ENCODE results near the gene VPS8. TPM values are rescaled to one million over a fixed set of nuclear protein-coding genes. Genes with fewer than 3 reads are reported as not detected.

The VPS8 gene
- total and polyA plus RNA-seq, 2 experiments from 2014 or later, result 41.2 to 47.1 TPM

GRCh38 chr3:184910664-184911063 is 98.7 kb downstream of the VPS8 start:
- H3K4me1 ChIP-seq (ENCODE audit: low read depth), result peaks cover 4% of the 10 kb centered on the region
- no peak overlapping the region for H3K27ac ChIP-seq
- no peaks in the 10 kb centered on the region for H3K27me3 ChIP-seq
- H3K4me3 ChIP-seq, result no peak overlapping the region
- DNase-seq (ENCODE audit: low read depth in 1 of 2, low spot score in 1 of 2), result no peak
- TF ChIP-seq CTCF (IDR thresholded peaks at IDR 0.05; ENCODE audit: low read depth, low read length), result no peak
- H3K9me3 ChIP-seq (ENCODE audit: low read depth), result no peaks in the 10 kb centered on the region
- H3K36me3 ChIP-seq, result peaks cover 1% of the 10 kb centered on the region

GRCh38 chr3:184911570-184911969 is 99.6 kb downstream of the VPS8 start:
- no peak for TF ChIP-seq CTCF (IDR thresholded peaks at IDR 0.05; ENCODE audit: low read depth, low read length)
- peaks cover 7% of the 10 kb centered on the region for H3K36me3 ChIP-seq
- peaks cover 4% of the 10 kb centered on the region for H3K4me1 ChIP-seq (ENCODE audit: low read depth)
- no peak overlapping the region for H3K27ac ChIP-seq
- H3K9me3 ChIP-seq (ENCODE audit: low read depth), result no peaks in the 10 kb centered on the region
- no peaks in the 10 kb centered on the region for H3K27me3 ChIP-seq
- no peak overlapping the region for H3K4me3 ChIP-seq
- DNase-seq (ENCODE audit: low read depth in 1 of 2, low spot score in 1 of 2), result no peak

GRCh38 chr3:184912163-184912562 is 100.2 kb downstream of the VPS8 start:
- Histone ChIP-seq H3K27ac (no peak overlapping the region), H3K4me1 (ENCODE audit: low read depth) (peaks cover 4% of the 10 kb centered on the region), H3K9me3 (ENCODE audit: low read depth) (no peaks in the 10 kb centered on the region), H3K27me3 (no peaks in the 10 kb centered on the region), H3K36me3 (peaks cover 8% of the 10 kb centered on the region), H3K4me3 (no peak overlapping the region)
- DNase-seq (ENCODE audit: low read depth in 1 of 2, low spot score in 1 of 2), result no peak
- no peak for TF ChIP-seq CTCF (IDR thresholded peaks at IDR 0.05; ENCODE audit: low read depth, low read length)

GRCh38 chr3:184914628-184915027 is 102.7 kb downstream of the VPS8 start:
- no peak for DNase-seq (ENCODE audit: low read depth in 1 of 2, low spot score in 1 of 2)
- peaks cover 14% of the 10 kb centered on the region for H3K36me3 ChIP-seq
- H3K27me3 ChIP-seq, result no peaks in the 10 kb centered on the region
- no peak overlapping the region for H3K4me3 ChIP-seq
- TF ChIP-seq CTCF (IDR thresholded peaks at IDR 0.05; ENCODE audit: low read depth, low read length), result no peak
- H3K4me1 ChIP-seq (ENCODE audit: low read depth), result peaks cover 4% of the 10 kb centered on the region
- no peaks in the 10 kb centered on the region for H3K9me3 ChIP-seq (ENCODE audit: low read depth)
- H3K27ac ChIP-seq, result no peak overlapping the region

- peaks cover 18% of the 10 kb centered on the region for H3K36me3 ChIP-seq
- TF ChIP-seq CTCF (IDR thresholded peaks at IDR 0.05; ENCODE audit: low read depth, low read length), result no peak
- no peaks in the 10 kb centered on the region for H3K9me3 ChIP-seq (ENCODE audit: low read depth)
- no peak overlapping the region for H3K27ac ChIP-seq
- DNase-seq (ENCODE audit: low read depth in 1 of 2, low spot score in 1 of 2), result no peak
- H3K4me3 ChIP-seq, result no peak overlapping the region
- H3K27me3 ChIP-seq, result no peaks in the 10 kb centered on the region
- no peaks in the 10 kb centered on the region for H3K4me1 ChIP-seq (ENCODE audit: low read depth)
Observed at GRCh38 chr3:184918750-184919149, 106.8 kb downstream of the VPS8 start.

GRCh38 chr3:184919651-184920050 is 107.7 kb downstream of the VPS8 start:
- no peaks in the 10 kb centered on the region for H3K4me1 ChIP-seq (ENCODE audit: low read depth)
- no peak overlapping the region for H3K27ac ChIP-seq
- no peak for DNase-seq (ENCODE audit: low read depth in 1 of 2, low spot score in 1 of 2)
- H3K9me3 ChIP-seq (ENCODE audit: low read depth), result no peaks in the 10 kb centered on the region
- H3K27me3 ChIP-seq, result no peaks in the 10 kb centered on the region
- no peak for TF ChIP-seq CTCF (IDR thresholded peaks at IDR 0.05; ENCODE audit: low read depth, low read length)
- peaks cover 18% of the 10 kb centered on the region for H3K36me3 ChIP-seq
- no peak overlapping the region for H3K4me3 ChIP-seq
